ENCODE results near the gene USP34. TPM values are rescaled to one million over a fixed set of nuclear protein-coding genes. Genes with fewer than 3 reads are reported as not detected.

Gene USP34
- total and polyA plus RNA-seq, 2 of the 4 experiments (the other 2 are of a cell fraction): 34.7 to 128 TPM

DNA sequence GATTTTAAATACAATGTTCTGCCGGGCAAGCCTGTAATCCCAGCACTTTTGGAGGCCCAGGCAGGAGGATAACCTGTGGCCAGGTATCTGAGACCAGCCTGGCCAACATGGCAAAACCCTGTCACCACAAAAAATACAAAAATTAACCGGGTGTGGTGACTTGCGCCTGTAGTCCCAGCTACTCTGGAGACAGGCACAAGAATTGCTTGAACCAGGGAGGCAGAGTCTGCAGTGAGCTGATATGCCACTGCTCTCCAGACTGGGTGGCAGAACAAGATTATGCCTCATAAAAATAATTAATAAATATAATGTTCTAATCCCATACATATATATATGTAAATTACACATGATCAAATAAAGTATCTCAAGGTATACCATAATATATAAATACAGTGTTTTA lies 189.6 kb downstream of the USP34 start:
- peaks cover 3% of the 10 kb centered on the region for H3K9me1 ChIP-seq (ENCODE audit: insufficient read depth, low read length)
- no peak overlapping the region for H2AFZ ChIP-seq (replicated peaks; ENCODE audit: low read length, poor library complexity)
- H3K27me3 ChIP-seq (ENCODE audit: control insufficient read depth, insufficient read depth, low read length): no peaks in the 10 kb centered on the region
- POLR2A ChIA-PET (ENCODE audit: unreplicated experiment): no interaction called here
- H3K36me3 ChIP-seq (ENCODE audit: control insufficient read depth, insufficient read depth, low read length): peaks cover 31% of the 10 kb centered on the region
- H3K79me1 ChIP-seq (ENCODE audit: low read depth in 1 of 2, low read length in 2 of 2): peaks cover 6 to 10% of the 10 kb centered on the region in 2 experiments; a peak in 3 of 4 replicates
- H3K9ac ChIP-seq (ENCODE audit: low read depth, low read length): no peak overlapping the region
- no peaks in the 10 kb centered on the region for H3K4me1 ChIP-seq (ENCODE audit: control insufficient read depth, insufficient read depth, low read length)
- no peak overlapping the region for H2AK5ac ChIP-seq (ENCODE audit: low read depth, low read length)
- no peak overlapping the region for H2BK20ac ChIP-seq (ENCODE audit: low read depth, low read length)
- no peak overlapping the region for H3K18ac ChIP-seq (ENCODE audit: low read depth, low read length)
- no peak overlapping the region for H3K4me2 ChIP-seq (ENCODE audit: low read depth, low read length)
- no peak overlapping the region for H2BK15ac ChIP-seq (ENCODE audit: low read depth, low read length)
- H3K14ac ChIP-seq (replicated peaks; ENCODE audit: low read depth, low read length): no peak overlapping the region
- BruUV-seq (replicated peaks): no TSS peak
- H4K5ac ChIP-seq (ENCODE audit: low read depth, low read length): no peak overlapping the region
- no peak overlapping the region for H4K8ac ChIP-seq (ENCODE audit: low read depth in 2 of 2, low read length in 2 of 2)
- no peak overlapping the region for H3K4me3 ChIP-seq (ENCODE audit: insufficient read depth, low read depth, low read length)
- H3K27ac ChIP-seq (ENCODE audit: insufficient read depth, low read length): no peak overlapping the region
- CTCF ChIA-PET: no interaction called here
- intact Hi-C loops (cut with micrococcal nuclease): no loop called here
- in situ Hi-C loops (cut with MboI; ENCODE audit: low sequenced_read_pairs): no loop called here
- TF ChIP-seq, protein P1, sequence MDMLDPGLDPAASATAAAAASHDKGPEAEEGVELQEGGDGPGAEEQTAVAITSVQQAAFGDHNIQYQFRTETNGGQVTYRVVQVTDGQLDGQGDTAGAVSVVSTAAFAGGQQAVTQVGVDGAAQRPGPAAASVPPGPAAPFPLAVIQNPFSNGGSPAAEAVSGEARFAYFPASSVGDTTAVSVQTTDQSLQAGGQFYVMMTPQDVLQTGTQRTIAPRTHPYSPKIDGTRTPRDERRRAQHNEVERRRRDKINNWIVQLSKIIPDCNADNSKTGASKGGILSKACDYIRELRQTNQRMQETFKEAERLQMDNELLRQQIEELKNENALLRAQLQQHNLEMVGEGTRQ (IDR thresholded peaks at IDR 0.05; ENCODE audit: low read depth, low read length): no peak
- TF ChIP-seq CHD1 (IDR thresholded peaks at IDR 0.05; ENCODE audit: low read depth, low read length) (no peak), SMC3 (IDR thresholded peaks at IDR 0.05; ENCODE audit: low read depth, low read length) (no peak), MAFK (IDR thresholded peaks at IDR 0.05; ENCODE audit: low read depth, low read length) (no peak), NFE2L2 (IDR thresholded peaks at IDR 0.05; ENCODE audit: low read depth, low read length) (no peak)
- H3K9me3 ChIP-seq (ENCODE audit: control insufficient read depth, insufficient read depth, low read length): no peaks in the 10 kb centered on the region
- dilution Hi-C loops (cut with HindIII; ENCODE audit: low sequenced_read_pairs, unreplicated experiment): no loop called here
- no peak for ATAC-seq (ENCODE audit: low read depth)
- no CpG with 5 or more reads among the region's 3 CpGs for WGBS, 2 experiments (ENCODE audit: extremely low coverage in 2 of 2, insufficient read length in 1 of 2)
- H4K91ac ChIP-seq (ENCODE audit: insufficient read depth, low read depth, low read length): no peak overlapping the region
- H4K20me1 ChIP-seq (ENCODE audit: insufficient read depth, low read length): no peaks in the 10 kb centered on the region
- H2BK120ac ChIP-seq (ENCODE audit: low read depth, low read length): no peak overlapping the region
- H2AK9ac ChIP-seq (replicated peaks; ENCODE audit: low read depth, low read length, poor library complexity): no peak overlapping the region
- no peak overlapping the region for H3K56ac ChIP-seq (ENCODE audit: extremely low read depth, insufficient read depth, low read length)
- H2BK5ac ChIP-seq (ENCODE audit: low read depth, low read length, poor library complexity, severe bottlenecking): no peak overlapping the region
- no peak overlapping the region for H3K23ac ChIP-seq (ENCODE audit: low read depth, low read length)
- no peak overlapping the region for H3K4ac ChIP-seq (ENCODE audit: low read depth, low read length)
- DNase-seq: no peak

Measured in IMR-90 (cell line).